ENCODE measurements around the gene OR4X2.

GRCh38 chr11:48242501-48242900 lies 2.4 kb upstream of the OR4X2 start:
- TF ChIP-seq CTCF (IDR thresholded peaks at IDR 0.05), result no peak
- TF ChIP-seq POLR2AphosphoS5 (IDR thresholded peaks at IDR 0.05), result no peak
